HG03520 (cell line): Measurements from ENCODE around the gene CPSF4.
"Not testable (repeated sequence)": the region's sequence is repeated elsewhere in the genome, so short reads cannot be mapped to it uniquely, and the experiment has no call there.

ENCODE experiments used
- ATAC-seq: cut with Tn5 transposase; IDR thresholded peaks from one replicate; pipeline ENCODE4 v1.9.1; 2021; ENCODE audit warnings: mild to moderate bottlenecking, moderate library complexity; ENCODE audit not compliant: unreplicated experiment

Gene CPSF4

DNA sequence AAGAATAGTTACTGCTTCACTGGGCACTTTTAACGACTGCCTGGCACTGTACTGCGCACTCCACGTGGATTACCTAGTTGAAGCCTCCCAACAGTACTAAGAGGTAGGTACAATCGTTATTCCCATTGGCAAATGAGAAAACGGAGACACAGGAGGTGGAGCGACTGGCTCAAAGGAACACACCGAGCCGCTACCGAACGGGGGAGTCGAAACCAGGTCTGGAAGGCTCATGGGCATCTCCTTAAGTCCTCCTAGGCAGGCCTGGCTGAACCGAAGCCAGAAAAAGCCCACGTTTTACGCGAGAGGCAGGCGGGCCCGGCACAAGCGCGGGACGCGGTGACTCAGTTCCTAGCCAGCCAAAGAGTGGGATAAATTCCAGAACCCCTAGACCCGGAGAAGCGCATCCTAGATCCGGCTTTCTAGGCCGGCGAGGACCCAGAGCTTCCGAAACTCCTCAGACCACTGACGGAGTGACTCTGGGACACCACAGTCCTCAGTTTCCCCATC is 30.8 kb upstream of the CPSF4 start:
- no peak for ATAC-seq

GRCh38 chr7:99408379-99409191 is 30.2 kb upstream of the CPSF4 start, which contains the start of the genes BUD31 and PDAP1:
BUD31 (plus strand) TSS chr7:99408969; CDS start chr7:99411093, 2,124 bp downstream.
PDAP1 (minus strand) TSS chr7:99408597; CDS start chr7:99408548, 49 bp downstream.
- ATAC-seq, result peak; percentile 75

- ATAC-seq, result no peak
These were observed 29.6 kb upstream of the CPSF4 start for GRCh38 chr7:99409192-99409572.

- no peak for ATAC-seq
These were observed 28.9 kb upstream of the CPSF4 start for GRCh38 chr7:99409806-99410205.

GRCh38 chr7:99410635-99411034 is 28.1 kb upstream of the CPSF4 start:
- no peak for ATAC-seq

- ATAC-seq, result not testable (repeated sequence)
These were observed 23.1 kb upstream of the CPSF4 start for GRCh38 chr7:99415513-99416127.

DNA sequence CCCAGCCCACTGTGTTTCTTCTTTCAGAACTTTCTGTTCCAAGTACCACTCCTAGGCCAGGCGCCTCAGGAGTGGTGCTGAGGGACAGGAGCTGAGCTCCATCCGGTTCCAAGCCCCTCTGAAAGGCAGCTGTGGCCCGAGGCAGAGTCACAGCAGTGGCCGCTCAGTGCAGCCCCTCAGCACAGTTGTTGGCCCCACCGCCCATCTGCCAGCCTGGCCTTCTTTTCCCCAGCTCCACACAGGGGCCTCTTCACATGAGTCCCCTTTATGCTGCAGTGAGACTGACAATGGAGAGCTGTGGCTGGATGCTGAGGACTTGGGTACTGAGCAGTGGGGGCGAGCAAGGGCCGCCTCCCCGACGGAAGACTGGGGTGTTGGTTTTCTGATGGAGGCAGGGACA is 20.5 kb upstream of the CPSF4 start:
- ATAC-seq, result no peak

DNA sequence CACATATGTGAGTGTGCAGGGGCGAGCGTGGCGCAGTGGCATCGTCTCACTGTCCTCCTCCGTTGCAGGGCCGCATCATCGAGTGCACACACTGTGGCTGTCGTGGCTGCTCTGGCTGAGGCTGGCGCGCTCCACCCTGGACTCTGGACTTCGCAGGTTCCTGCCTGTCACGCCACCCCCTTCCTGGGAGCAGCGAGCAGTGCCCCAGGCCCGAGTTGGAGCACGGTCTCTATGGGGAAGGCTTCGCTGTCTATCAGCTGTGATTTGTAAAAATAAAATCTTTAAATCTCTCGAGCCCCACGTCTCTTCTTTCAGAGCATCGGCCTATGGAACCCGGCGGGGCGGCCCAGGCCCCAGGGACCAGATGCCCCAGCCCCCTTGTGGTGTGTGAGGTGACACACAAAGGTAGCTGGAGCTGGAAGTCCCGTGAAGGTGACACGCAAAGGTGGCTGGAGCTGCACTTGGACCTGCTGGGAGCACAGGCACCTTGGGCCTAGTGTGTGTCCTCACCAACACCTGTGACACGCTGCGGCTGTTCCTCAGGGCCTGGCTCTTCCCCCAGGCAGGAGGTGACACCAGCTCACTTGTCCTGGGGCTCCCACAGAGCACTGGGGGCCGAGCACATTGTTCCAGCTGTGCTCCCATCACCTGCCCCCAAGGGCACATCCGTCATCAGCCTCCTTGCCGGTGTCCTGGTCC is 19.3 kb upstream of the CPSF4 start:
- ATAC-seq, result no peak

- ATAC-seq, result no peak
These were observed 18.5 kb upstream of the CPSF4 start for GRCh38 chr7:99420213-99420612.

- no peak for ATAC-seq
These were observed 17.8 kb upstream of the CPSF4 start for GRCh38 chr7:99420986-99421385.

DNA sequence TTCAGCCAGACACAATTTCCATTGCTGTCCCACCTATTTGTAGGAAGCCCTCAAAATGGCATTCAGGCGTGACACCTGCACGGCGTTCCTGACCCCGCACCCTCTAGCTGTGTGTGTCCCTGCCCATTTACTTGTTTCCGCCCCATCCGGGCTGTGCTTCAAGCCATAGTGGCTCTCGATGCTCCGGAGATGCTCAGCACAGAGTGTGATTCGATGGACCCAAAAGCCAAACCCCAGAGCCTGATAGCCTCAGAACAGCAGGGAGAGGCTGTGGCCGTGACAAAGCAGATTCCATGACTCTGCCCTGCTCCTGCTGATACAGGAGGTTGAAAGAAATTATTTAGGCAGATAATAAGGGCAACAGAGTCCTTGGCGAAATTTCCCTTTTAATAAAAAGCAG is 16.6 kb upstream of the CPSF4 start:
- ATAC-seq, result no peak

GRCh38 chr7:99422625-99423024 is 16.1 kb upstream of the CPSF4 start:
- ATAC-seq, result no peak

DNA sequence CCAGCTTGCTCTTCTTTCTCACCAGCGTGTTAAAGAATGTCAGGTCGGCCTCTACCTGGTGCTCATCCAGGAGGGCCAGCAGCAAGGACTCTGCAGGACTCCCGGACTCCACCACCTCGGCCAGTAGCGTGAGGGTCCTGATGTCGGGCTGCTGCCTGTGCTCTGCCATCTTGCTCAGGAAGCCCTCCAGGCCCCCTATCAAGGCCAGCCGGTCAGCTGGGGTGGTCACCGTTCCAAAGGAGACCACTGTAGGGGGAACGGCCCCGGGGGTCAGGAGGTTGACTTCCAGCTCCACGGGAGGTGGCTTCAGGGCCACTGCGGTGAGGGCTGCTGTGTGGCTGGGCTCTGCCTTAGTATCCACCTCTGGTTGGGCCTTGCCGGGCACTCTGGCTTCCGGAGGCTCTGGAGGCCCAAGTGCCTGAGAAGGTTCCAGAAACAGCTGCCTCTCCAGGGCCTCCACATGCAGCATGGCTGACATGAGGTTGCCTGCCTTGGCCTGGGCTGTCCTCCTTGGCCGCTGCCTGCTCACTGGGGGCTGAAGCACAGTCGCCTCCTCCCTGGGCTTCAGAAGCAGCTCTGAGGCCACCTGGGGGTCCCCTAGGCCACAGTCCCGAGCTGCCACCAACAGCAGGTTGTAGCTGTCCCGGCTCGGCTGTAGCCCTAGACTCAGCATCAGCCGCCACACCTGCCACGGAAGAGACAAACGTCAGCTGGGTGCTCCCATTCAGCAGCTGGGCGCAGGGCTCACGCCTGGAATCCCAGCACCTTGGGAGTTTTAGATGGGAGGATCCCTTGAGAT is 13.6 kb upstream of the CPSF4 start:
- ATAC-seq, result no peak

DNA sequence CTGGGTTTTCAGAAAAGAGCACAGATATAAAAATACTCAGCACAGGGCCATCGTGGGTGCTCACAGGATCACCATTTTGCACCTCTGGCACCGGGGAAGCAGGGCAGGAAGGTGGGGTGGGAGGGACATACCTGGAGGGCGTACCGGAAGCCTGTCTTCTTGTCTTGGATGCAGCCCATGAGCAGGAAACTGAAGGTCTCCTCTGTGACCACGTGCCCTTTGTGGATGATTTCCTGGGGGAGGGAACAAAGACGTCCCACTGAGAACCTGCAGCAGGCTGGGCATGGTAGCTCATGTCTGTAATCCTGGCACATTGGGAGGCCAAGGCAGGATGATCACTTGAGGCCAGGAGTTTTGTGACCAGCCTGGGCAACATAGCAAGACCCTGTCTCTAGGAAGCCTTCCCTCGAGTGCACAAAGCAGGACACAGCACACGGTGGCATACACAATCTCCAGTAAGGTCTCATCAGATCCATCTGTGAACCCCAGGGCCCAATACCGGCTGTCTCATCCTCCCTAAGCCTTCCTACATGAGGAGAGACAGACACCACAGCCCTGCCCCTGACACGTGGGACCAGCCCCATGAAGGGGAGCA is 9.7 kb upstream of the CPSF4 start:
- ATAC-seq, result no peak

- no peak for ATAC-seq
These were observed 9.0 kb upstream of the CPSF4 start for GRCh38 chr7:99429756-99430155.

GRCh38 chr7:99431756-99432540 is 6.8 kb upstream of the CPSF4 start:
- not testable (repeated sequence) for ATAC-seq

DNA sequence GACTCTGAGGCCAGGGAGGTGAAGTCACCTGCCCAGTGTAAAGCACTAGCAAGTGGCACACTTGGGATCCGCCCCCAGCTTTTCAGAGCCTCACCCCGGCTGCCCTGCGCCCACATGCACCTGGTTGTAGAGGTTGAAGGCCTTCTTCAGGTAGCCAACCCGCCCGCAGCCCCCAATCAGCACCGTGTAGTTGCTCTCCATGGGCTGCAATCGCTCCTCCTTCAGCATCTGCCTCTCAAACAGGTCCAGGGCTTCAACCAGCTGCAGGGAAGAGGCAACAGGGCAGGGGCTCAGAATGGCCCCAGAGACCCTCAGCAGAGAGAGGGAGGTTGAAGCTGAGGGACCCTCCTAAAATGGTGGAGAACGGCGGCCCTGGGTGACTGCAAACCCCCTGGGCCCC is 5.6 kb upstream of the CPSF4 start:
- no peak for ATAC-seq

DNA sequence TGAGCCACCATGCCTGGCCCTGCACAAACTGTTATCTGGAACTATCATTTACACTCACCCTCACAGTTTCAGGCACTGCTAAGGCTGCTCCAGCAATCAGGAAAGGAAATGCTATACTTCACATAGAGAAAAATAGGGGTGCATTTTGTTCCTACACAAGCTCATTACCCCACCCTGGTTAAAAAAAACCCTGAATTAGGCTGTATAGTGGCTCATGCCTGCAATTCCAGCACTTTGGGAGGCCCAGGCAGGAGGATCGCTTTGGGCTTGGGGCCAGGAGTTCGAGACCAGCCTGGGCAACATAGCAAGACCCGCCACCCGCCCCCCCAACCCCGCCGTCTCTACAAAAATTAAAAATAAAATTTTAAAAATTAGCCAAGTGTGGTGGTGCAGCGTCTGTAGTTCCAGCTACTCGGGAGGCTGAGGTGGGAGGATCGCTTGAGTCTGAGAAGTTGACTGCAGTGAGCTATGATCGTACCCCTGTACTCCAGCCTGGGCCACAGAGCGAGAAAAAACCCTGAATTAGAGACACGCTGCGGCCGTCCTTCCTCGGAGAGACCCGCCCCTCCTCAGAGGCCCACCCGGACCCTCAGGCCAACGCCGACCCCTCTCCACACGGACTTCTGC is 684 bp upstream of the CPSF4 start:
- peak; percentile 14 for ATAC-seq

- no peak for ATAC-seq
These were observed 1.5 kb downstream of the CPSF4 start for GRCh38 chr7:99440195-99440594.
